Effector CD4-positive, alpha-beta T cell (primary cell): ENCODE results near the gene IQCK.

ENCODE experiments used
- DNase-seq: peaks from one replicate; pipeline ENCODE4 v3.0.0-alpha.2; 2020

The IQCK gene

DNA sequence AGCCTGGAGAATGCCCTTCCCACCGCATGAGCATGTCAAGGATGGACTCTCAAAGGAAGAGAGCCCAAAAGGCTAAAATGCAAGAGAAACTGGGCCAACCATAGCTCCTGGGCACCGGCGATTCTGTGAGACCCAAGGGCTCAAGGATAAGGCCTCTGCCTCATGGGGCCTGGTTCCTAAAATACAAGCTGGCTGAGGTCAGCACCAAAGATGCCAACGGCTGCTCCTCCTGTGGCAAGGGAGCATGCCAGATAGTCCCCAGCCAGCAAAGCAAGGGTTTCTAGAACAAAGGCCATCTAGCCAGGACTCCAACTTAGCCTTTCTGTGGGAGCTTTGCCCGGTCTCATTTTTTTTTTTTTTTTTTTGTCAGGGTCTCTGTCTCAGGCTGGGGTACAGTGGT, 146.5 kb downstream of the IQCK start:
- DNase-seq: no peak

DNA sequence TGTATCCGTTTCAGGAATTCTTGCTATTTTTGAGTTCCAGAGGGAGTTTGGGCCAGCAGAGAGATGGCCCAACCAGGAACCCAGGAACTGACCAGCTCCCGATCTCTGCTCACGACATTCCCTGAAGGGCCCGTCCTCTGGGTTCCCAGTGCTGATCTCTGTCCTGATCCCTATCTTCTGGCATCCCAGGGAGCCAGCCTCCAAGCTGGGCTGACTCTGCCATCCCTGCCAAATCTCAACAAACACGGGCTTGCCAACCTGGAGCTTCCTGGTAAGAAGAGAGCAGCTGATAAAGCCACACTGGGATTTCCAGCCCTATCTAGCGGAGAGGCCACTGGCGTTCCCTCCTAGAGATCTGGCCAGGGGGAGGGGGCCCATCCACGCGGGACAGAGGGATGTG, 150.3 kb downstream of the IQCK start:
- no peak for DNase-seq

DNA sequence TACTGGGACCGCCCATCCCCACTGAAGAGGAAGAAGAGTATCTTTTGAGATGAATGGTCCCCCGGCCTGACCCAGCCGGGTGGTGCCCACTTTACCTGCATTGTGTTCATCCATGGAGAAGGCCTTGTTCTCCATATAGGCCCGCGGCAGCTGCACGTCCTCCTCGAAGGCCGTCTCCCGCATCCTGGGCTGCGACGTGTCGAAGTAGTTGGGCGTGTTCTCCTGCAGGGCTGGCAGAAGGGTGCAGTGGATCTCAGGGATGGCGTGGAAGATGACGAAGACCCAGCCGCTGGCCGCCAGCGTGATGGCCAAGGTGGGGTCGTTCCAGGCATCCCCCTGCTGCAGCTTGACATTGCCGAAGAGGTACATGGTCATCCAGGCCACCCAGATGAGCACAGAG, 153.7 kb downstream of the IQCK start:
- no peak for DNase-seq

DNA sequence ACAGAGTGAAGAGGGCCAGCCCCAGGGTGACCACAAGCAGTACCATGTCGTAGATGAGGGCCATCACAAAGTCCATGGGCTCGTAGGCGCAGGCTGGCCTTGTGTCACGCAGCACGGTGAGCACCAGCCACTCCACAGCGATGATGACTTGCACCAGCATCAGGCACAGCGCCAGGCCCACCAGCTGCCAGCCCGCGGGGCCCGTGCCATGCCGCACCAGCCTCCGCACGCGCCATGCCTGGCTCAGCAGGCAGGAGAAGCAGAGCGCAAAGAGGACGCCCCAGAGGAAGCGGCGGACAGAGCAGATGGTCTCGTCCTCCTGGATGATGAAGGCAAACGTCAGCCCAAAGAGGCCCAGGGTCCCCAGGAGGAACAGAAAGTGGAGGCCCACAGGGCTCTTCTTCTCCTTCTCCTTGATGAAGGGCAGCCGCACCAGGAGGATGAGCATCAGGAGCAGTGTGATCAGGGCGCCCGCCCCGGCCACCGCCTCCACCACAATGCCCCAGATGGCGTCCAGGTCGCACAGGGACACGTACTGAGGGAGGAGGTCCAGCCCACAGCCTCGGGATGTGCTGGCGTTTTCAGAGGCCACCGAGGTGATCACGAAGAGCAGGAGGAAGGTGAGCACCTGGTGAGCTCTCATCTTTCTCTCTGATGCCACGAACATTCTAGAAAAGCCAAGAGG, 154.2 kb downstream of the IQCK start:
- DNase-seq: no peak

DNA sequence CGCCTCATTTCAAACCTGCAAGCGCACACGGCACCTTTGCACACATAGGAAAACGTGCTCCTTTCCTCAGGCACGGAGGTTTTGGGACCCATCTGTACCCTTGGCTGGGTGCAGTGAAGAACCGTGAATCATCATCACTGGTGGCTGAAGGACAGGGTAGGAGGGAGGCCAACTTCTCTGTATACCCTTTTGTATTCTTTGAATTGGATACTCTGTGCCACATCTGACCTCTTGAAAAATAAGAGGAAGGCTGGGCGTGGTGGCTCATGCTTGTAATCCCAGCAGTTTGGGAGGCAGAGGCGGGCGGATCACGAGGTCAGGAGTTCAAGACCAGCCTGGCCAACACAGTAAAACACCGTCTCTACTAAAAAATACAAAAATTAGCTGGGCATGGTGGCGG, 154.9 kb downstream of the IQCK start:
- DNase-seq: no peak

DNA sequence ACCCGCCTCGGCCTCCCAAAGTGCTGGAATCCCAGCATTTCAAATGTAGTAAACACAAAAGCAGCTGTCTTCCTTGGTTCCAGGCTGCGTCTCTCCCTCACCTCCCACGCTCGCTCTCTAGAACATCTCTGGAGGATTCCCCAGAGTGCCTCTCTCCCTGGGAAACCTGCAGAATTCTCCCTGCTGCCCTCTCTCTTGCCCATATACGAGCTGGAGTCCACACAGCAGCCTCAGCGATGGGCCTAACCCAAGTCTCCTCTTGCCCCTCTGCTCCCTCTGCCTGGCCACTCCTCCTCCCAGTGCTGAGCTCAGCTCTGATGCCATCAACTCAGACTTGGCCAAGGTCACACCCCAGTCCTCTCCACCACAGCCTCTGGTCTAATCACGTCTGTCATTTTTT, 156.0 kb downstream of the IQCK start:
- no peak for DNase-seq

DNA sequence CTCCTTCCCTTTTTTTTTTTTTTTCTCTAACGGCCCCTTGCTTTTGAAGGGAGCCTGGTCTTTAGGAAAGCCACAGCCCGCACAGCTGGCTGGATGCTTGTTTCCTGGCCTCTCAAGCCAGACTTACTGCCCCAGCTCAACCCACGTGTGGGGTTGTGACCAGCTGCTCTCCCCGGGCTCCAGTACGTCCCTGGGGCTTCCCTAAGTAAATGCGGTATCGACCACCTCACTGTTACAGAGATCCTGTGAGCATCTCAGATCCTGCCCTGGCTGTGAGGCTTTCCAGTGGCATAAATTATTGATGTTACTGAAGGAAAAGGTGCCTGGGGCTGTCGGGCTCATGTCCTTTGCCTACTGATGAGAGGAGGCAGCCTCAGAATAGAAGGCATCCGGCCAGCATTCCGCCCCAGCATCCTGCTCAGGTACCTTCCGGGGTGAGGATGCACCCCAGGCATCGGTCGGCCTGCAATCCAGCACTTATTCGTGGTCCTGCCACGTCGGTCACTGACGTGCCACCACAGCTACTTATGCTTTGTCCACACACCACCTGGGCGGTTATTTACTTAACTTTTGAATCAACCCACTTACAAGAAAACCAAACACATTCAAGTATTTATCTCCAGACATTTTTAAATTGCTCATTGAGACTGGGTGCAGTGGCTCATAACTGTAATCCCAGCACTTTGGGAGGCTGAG, 156.9 kb downstream of the IQCK start:
- DNase-seq: no peak

DNA sequence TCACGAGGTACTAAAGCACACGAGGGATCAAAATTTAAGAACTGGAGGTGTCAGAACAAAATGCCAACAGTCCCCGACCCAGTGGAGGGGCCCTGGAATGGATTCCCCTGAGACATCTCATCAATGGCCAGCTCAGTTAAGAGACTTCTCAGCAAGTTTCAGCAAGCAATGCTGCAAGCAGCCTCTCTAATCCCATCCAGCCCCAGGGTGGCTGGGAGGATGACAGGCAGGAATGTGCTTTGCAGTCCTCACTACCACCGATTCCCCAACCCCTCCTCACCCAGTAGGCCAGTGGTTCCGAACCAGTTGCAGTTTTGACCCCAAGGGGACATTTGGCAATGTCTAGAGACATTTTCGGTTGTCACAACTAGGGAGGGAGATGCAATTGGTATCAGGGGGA, 157.8 kb downstream of the IQCK start:
- DNase-seq: no peak

DNA sequence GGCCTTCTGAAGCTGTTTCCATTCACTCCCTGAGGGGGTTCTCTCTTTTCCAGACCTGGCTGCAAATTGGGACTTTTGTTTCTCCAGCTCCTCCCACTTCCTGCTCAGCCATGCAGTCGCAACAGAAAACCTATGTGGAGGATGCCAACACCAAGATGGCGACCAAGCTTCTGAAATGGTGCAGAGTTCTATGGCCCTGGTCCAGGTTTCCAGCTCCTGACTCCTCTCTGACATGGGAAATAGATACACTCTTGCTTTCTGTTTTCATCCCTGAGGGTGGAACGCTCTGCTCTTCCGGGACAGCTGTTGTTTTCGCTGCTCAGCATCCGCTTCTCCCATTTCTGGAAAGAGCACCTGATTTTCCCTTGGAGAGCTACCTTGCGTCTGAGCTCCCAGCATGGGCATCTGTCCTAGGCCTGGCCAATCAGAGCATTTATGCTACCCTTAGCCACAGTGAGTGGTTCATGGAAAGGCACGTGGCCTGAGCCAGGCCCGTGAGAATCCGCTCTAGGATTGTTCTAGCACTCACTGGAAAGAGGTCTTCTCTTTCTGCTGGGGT, 158.5 kb downstream of the IQCK start:
- DNase-seq: no peak

DNA sequence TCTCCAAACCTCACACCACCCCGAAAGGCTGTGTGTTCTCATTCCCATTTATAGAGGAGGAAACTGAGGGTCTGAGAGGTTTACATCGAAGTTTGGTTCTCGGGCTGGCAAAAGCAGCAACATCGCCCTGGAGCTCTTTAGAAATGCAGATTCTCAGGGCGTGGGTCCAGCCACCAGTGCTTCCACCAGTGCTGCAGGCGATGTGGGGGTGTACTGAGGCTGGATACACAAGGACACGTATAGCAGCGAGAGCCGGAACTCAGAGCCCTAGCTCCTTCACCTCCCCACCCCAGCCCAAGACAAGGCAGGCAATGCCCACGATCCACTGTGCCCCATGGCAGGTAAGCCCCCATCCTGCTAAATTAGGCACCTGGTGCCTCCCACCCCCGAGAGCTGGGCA, 160.7 kb downstream of the IQCK start:
- no peak for DNase-seq

DNA sequence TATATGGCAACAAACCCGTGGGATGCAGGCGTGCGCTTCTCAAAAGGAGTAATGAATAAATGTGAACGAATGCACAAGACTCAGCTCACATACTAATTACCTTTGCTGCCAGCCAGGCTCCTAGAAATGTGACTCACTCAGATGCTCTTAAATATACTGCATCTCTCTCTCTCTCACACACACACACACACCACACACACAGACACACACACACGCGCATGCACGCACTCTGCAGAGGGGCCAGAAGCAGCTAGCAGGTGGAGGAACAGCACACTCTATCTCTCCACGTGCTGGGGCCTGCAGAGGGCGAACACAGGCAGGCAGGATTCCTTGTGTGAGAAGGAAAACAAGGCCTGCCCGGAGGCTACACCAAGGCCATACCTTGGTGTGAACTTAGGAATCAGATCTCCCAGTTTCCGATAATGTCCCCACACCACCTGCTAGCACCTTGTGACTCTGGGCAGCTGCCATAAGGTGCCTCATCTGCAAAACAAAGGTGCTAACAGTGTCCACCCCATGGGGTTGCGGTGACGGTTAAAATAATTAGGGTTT, 161.2 kb downstream of the IQCK start:
- no peak for DNase-seq

DNA sequence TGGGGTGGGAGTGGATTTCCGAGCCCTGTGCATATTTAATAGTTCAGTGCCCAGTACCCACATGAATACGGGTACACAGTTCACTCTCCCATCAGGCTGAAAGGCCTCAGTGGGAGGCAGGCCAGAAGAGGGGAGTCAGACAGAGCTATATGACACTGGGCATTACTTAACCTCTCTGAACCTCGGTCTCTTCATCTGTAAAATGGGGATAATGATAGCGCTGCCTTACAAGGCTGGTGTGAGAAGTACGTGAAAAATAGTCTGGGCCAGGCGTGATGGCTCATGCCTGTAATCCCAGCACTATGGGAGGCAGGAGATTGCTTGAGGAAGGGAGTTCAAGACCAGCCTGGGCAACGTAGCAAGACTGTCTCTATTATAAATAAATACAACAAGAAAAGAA, 163.0 kb downstream of the IQCK start:
- no peak for DNase-seq

DNA sequence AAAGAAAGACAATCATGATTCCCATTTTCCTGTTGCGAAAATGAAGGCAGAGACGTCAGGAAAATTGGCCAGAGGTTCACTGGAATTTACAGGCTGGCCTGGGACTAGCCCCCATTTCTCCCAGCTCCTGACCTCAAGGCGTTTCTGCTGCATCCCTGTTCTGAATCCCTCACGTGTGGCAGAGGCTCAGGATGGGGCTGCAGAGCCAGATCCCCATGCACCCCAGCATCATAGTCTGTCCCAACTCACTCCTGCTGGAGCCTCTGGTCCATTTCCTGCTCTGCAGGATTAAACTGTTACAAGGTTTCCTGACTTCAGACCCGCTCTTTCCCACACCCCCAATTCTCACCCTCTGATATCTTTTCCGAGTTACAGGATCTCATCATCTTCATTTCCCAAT, 163.7 kb downstream of the IQCK start:
- no peak for DNase-seq

DNA sequence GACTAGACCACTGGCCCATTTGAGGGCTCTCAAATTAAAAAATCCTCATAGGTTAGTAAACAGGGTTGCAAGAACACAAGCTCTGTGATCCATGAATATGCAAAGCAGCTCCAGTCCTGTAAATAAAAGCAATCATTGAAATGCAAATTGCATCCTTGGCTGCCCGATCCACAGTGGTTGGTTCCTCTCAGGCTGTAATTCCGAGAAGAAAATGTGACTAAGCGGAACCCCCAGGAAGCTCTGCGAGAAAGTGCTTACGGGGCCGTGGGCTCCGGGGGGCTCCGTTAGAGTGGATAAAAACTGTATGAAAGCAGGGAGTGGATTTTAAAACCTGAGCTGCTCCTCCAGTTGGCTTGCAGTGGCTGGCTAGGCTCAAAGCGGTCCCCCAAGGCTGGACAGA, 164.1 kb downstream of the IQCK start:
- no peak for DNase-seq

DNA sequence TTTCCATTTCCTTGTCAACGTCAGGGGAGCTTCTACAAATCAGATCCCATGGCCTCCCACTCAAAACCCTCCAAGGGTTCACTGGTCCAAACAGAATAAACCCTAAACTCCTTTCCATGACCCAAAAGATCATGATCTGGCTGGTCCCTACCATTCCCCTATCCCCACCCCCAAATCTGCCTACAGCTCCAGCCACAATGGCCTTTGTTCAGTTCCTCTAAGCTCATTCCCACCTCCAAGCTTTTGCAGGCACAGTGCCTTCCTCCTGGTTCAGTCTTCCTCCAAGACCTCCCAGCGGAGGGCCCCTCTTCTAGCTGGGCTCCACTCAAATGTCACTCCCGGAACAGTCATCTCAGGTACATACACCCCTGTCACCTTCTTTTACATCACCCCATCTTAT, 164.6 kb downstream of the IQCK start:
- DNase-seq: no peak

DNA sequence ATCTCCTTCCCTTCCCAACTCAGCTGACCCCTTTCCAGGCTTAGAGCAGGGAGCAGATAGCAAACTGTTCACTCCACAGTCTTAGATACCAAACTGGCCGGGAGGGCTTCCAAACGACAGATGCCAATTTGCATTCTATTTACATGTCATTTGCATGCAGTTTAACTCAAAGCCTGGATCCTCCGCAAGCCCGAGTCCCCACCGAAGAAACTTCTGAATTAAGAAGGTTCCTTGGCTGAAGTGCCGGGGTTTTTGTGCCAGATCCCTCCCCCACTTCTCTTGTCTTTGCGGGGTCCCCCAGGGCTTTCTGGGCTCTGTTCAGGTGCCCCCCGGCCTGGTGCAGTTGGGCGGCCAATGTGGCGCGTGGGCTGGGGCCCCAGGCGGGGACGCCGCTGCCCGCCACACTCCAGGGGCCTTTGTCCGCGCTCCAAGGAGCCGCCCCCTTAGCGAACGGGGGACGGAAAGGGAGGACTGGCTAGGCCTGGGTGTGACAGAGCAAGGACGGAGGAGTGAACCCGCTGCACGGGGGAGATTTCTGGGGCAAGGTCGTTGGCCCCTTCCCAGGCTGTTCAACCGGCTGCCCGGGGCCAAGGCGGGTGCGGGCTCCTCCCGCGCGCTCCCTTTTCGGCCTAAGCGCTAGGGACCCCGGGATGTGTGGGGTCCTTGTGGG, 165.4 kb downstream of the IQCK start:
- DNase-seq: no peak

DNA sequence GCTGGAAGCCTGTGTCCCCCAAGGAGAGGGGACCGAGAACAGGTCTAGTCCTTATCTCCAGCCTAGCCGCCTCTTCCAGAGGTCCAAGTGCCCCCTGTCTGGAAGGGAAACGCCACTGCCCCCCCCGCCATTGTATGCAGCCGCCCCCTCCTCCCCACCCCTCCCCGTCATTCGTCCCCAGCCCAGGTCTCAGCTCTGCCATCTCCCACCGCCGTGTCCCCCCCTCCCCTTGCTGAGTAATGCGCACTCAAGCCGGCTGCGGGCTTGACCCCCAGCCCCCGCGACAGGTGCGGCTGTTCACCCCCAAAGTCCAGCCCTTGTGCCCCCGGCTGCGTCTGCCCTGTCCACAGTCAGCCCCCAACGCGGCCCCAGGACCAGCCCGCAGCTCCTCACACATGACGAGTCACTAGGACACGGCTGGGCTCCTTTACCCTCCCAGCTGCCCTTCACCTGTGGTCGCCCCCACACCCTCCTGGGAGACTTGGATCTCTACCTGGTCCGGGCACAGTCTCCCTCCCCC, 166.0 kb downstream of the IQCK start:
- no peak for DNase-seq

DNA sequence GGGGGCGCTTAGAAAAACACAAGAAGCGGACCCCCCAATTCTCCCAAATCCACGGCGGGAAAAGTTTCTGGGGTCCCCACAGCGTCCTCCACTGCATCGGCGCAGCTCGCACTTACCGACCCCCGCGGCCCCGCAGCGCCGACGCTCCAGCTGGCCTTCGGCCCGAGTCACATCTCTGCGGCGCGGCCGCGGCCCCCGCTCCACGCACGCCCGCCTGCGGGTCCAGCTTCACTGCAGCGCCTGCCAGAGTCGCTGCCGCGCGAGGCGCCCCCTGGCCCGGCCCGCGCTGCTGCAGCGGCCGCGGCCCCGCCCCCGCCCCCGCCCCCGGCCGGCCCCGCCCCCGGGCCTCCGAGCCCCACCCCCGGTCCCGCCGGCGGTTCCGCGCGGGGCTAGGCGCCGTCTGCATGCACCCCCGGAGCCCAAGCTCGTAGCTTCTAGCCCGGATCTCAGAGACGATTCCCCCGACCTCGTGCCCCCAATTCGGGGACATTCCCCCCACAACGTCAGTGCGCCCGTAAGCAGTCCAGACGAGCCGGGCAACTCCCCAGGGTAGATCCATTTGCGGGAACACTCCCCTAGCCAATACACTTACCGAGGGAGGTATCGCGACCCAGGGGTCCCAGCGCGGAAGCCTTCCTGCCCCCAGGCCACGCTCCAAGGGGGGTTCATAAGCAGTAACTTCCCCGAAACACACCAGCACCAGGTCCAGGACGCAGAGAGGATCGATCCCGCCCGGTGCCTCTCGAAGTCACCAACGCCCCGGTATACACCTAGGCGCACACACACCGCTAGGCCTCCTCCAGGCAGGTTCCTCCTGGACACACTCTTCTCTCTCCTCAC, 166.8 kb downstream of the IQCK start, which contains the start of gene GPRC5B:
GPRC5B (minus strand) TSS at position 238 of the 840 bp plus-strand sequence. CDS start 12,003 bp downstream, outside the sequence.
- peak; percentile 25 for DNase-seq

DNA sequence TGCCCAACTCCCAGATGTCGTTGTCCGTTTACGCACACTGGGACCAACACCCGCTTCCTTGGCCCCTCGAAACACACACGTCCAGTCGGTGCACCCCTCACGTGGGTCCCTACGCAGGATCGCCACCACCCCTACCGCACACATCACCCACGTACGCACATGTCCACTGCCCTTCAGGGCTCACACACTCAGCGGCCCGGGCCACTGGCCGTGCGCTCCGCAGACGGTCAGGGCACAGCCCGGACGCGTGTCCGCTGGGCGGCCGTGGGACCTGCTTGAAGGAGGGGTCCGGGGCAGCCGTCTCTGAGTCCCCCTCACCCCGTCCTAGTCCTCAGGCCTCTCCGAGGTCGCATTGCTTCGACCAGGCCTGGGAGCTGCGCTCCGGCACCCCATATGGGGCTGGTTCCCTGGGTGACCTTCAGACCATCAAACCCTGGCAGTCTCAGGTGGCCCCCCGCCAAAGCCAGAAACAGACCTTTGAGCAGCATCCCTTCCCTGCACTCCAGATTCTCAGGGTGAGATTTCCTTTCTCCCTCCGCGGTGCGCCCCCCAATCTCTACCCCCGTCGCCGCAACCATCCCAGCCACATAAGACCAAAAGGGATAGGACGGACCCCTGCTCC, 167.5 kb downstream of the IQCK start:
- no peak for DNase-seq

DNA sequence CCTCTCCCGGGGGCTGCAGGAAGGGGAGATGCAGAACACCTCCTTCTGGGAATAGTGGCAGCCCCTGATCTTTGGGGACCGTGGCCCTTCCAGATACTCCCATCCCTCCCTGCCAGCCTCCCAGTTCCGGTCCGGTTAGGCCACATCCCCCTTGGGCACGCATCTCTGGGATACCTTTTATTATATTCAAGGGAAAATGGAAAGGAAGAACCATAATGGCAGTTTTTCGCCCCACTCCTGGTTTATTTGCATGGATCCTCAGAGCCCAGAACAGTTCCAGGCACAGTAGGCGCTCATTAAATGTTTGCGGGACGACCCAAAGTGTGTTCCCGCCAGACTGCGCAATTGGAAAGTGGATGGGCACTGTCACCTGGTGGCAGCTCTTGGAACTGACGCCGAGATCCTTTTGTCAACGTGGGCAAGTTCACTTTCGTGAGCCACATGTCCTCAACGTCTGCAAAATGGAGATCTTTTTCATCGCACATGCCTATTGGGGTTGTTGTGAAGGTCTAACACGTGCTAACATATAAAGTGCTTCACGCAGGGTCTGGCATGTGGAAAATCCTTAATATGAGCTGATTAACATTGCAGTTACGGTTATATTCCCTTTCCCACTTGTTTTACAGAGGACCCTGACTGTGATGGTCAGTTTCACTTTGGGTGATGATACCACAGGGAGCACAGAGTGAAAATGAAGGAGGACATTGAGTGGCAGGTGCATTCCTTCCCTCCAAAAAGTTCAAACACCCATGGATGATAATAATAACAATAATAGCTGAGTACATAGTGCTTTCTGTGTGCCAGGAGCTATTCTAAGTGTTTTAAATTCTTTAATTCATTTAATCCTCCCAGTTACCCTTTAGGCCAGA, 168.2 kb downstream of the IQCK start:
- DNase-seq: peak; percentile 70

DNA sequence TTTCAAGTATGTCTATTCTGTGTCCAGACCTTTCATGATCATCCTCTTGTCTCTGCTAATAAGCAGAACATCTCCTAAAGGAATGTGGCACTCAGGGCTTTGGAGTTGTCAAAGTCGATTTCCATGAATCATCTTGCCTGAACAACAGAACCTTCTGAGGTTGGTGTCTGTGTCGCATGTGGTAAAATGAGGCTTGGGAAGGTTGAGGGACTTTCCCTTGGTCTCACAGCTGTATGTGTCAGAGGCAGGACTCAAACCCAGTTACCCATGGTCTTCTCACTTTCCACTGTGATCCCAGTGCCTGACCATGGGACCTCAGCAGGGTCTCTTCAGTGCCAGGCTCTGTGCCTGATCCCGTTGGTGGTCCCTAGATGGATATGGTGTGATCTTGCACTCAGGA, 170.8 kb downstream of the IQCK start:
- DNase-seq: no peak
